ENCODE results near the gene AMIGO3. TPM values are rescaled to one million over a fixed set of nuclear protein-coding genes. Genes with fewer than 3 reads are reported as not detected.
"Not testable (repeated sequence)": the region's sequence is repeated elsewhere in the genome, so short reads cannot be mapped to it uniquely, and the experiment has no call there.

AMIGO3 gene
- total and polyA plus RNA-seq, 2 donors (not counting 1 experiment from before 2014, with no cell fraction given) = 11.1 TPM; not detected in 1

GRCh38 chr3:49688338-49689045 lies 31.0 kb downstream of the AMIGO3 start:
- Histone ChIP-seq H2AFZ (ENCODE audit: insufficient read depth, low read depth, low read length, poor library complexity, severe bottlenecking) (peak overlapping the region; percentile 82), H3K4me3 (ENCODE audit: control extremely low read depth in 1 of 5, extremely low read depth in 1 of 5, insufficient read depth in 1 of 5, low read depth in 2 of 5, low read length in 4 of 5) (peak overlapping the region in 4 of 5 experiments; percentile 88 to 99 (median 93)), H3K9ac (ENCODE audit: low read length) (peak overlapping the region; percentile 97), H3K27ac (ENCODE audit: low read length in 2 of 2) (peak overlapping the region; percentile 54 to 78), H3K79me2 (ENCODE audit: control insufficient read depth, insufficient read depth, low read length) (peaks cover 23% of the 10 kb centered on the region), H3K4me1 (ENCODE audit: control insufficient read depth in 2 of 2, insufficient read depth in 2 of 2, low read length in 2 of 2) (peaks cover 16 to 38% of the 10 kb centered on the region in 2 donors), H3K4me2 (replicated peaks; ENCODE audit: low read depth, low read length, poor library complexity, severe bottlenecking) (peak overlapping the region; percentile 83), H3K27me3 (replicated peaks in 1 of 4; ENCODE audit: control extremely low read depth in 1 of 4, control insufficient read depth in 3 of 4, insufficient read depth in 4 of 4, low read length in 3 of 4) (peaks cover 0 to 13% (median 0%) of the 10 kb centered on the region in 4 experiments)
- POLR2A ChIA-PET = interaction anchor here (0.9 kb wide), 1 partner anchor 258 kb away, joined by 6 read pairs; no protein-coding TSS in a partner anchor
- H3K36me3 ChIP-seq (replicated peaks in 1 of 2; ENCODE audit: control extremely low read depth in 1 of 2, control insufficient read depth in 1 of 2, extremely low read depth in 1 of 2, insufficient read depth in 2 of 2, low read length in 1 of 2); H3K27me3 Mint-ChIP-seq; H3K9me3 Mint-ChIP-seq (ENCODE audit: insufficient read depth); ATAC-seq (ENCODE audit: low read depth); CTCF ChIA-PET; H4K20me1 ChIP-seq (ENCODE audit: control insufficient read depth, insufficient read depth, low read length, poor library complexity, severe bottlenecking); H3K9me3 ChIP-seq (ENCODE audit: control extremely low read depth in 1 of 3, control insufficient read depth in 2 of 3, insufficient read depth in 1 of 3, low read length in 2 of 3): not testable (repeated sequence)
- Mint-ChIP-seq H3K4me3 (peak overlapping the region; percentile 97), H3K27ac (peak overlapping the region; percentile 95), H3K4me1 (peaks cover 40% of the 10 kb centered on the region)
- intact Hi-C loops (cut with micrococcal nuclease) = loop anchor here (1.0 kb wide), 1 partner anchor 14 kb away; the partner anchor contains the start of gene APEH
- peak; percentile 47 for DNase-seq
- 92% methylated on average over 2 of the region's 7 CpGs for WGBS (ENCODE audit: insufficient coverage)

- Histone ChIP-seq H3K79me2 (ENCODE audit: control insufficient read depth, insufficient read depth, low read length) (peaks cover 21% of the 10 kb centered on the region), H3K36me3 (replicated peaks in 1 of 2; ENCODE audit: control extremely low read depth in 1 of 2, control insufficient read depth in 1 of 2, extremely low read depth in 1 of 2, insufficient read depth in 2 of 2, low read length in 1 of 2) (peaks cover 0 to 10% of the 10 kb centered on the region in 2 experiments), H3K27me3 (replicated peaks in 1 of 4; ENCODE audit: control extremely low read depth in 1 of 4, control insufficient read depth in 3 of 4, insufficient read depth in 4 of 4, low read length in 3 of 4) (peaks cover 0 to 13% (median 0%) of the 10 kb centered on the region in 4 experiments), H3K4me1 (ENCODE audit: control insufficient read depth in 2 of 2, insufficient read depth in 2 of 2, low read length in 2 of 2) (peaks cover 16 to 38% of the 10 kb centered on the region in 2 donors)
- ATAC-seq (ENCODE audit: low read depth); H3K27ac Mint-ChIP-seq; H3K9me3 ChIP-seq (ENCODE audit: control extremely low read depth in 1 of 3, control insufficient read depth in 2 of 3, insufficient read depth in 1 of 3, low read length in 2 of 3); H3K27ac ChIP-seq (ENCODE audit: low read length in 2 of 2); POLR2A ChIA-PET; H3K4me3 ChIP-seq (ENCODE audit: control extremely low read depth in 1 of 5, extremely low read depth in 1 of 5, insufficient read depth in 1 of 5, low read depth in 2 of 5, low read length in 4 of 5); H3K9ac ChIP-seq (ENCODE audit: low read length); H4K20me1 ChIP-seq (ENCODE audit: control insufficient read depth, insufficient read depth, low read length, poor library complexity, severe bottlenecking); H3K4me2 ChIP-seq (replicated peaks; ENCODE audit: low read depth, low read length, poor library complexity, severe bottlenecking); DNase-seq; H3K9me3 Mint-ChIP-seq (ENCODE audit: insufficient read depth); intact Hi-C loops (cut with micrococcal nuclease); H2AFZ ChIP-seq (ENCODE audit: insufficient read depth, low read depth, low read length, poor library complexity, severe bottlenecking); H3K27me3 Mint-ChIP-seq; CTCF ChIA-PET: not testable (repeated sequence)
- peak overlapping the region; percentile 97 for H3K4me3 Mint-ChIP-seq
- 97% methylated on average over 11 of the region's 12 CpGs for WGBS (ENCODE audit: insufficient coverage)
- peaks cover 38% of the 10 kb centered on the region for H3K4me1 Mint-ChIP-seq
Observed at GRCh38 chr3:49687424-49687795, 32.1 kb downstream of the AMIGO3 start.

GRCh38 chr3:49686769-49687423 lies 32.6 kb downstream of the AMIGO3 start:
- H3K4me2 ChIP-seq (replicated peaks; ENCODE audit: low read depth, low read length, poor library complexity, severe bottlenecking); H3K9me3 ChIP-seq (ENCODE audit: control extremely low read depth in 1 of 3, control insufficient read depth in 2 of 3, insufficient read depth in 1 of 3, low read length in 2 of 3); H3K27me3 Mint-ChIP-seq; H3K27ac ChIP-seq (ENCODE audit: low read length in 2 of 2); CTCF ChIA-PET; DNase-seq; POLR2A ChIA-PET; H4K20me1 ChIP-seq (ENCODE audit: control insufficient read depth, insufficient read depth, low read length, poor library complexity, severe bottlenecking); H3K9me3 Mint-ChIP-seq (ENCODE audit: insufficient read depth); intact Hi-C loops (cut with micrococcal nuclease); H3K27ac Mint-ChIP-seq: not testable (repeated sequence)
- H3K4me1 Mint-ChIP-seq = peaks cover 37% of the 10 kb centered on the region
- peaks cover 21% of the 10 kb centered on the region for H3K79me2 ChIP-seq (ENCODE audit: control insufficient read depth, insufficient read depth, low read length)
- ATAC-seq (ENCODE audit: low read depth) = peak; percentile 25
- peak overlapping the region; percentile 55 for H3K9ac ChIP-seq (ENCODE audit: low read length)
- peak overlapping the region; percentile 97 for H3K4me3 Mint-ChIP-seq
- H3K4me3 ChIP-seq (ENCODE audit: control extremely low read depth in 1 of 5, extremely low read depth in 1 of 5, insufficient read depth in 1 of 5, low read depth in 2 of 5, low read length in 4 of 5) = peak overlapping the region in 4 of 5 experiments; percentile 28 to 57 (median 40)
- WGBS (ENCODE audit: insufficient coverage) = 19% methylated on average over 42 of the region's 44 CpGs
- H3K27me3 ChIP-seq (replicated peaks in 1 of 4; ENCODE audit: control extremely low read depth in 1 of 4, control insufficient read depth in 3 of 4, insufficient read depth in 4 of 4, low read length in 3 of 4) = peaks cover 0 to 13% (median 0%) of the 10 kb centered on the region in 4 experiments
- peaks cover 16 to 38% of the 10 kb centered on the region in 2 donors for H3K4me1 ChIP-seq (ENCODE audit: control insufficient read depth in 2 of 2, insufficient read depth in 2 of 2, low read length in 2 of 2)
- peaks cover 0 to 16% of the 10 kb centered on the region in 2 experiments for H3K36me3 ChIP-seq (replicated peaks in 1 of 2; ENCODE audit: control extremely low read depth in 1 of 2, control insufficient read depth in 1 of 2, extremely low read depth in 1 of 2, insufficient read depth in 2 of 2, low read length in 1 of 2)
- peak overlapping the region; percentile 64 for H2AFZ ChIP-seq (ENCODE audit: insufficient read depth, low read depth, low read length, poor library complexity, severe bottlenecking)

Data from B cell (primary cell).